ENCODE measurements around the gene PIEZO2. TPM values are rescaled to one million over a fixed set of nuclear protein-coding genes. Genes with fewer than 3 reads are reported as not detected.

PIEZO2 gene
- total RNA-seq, 1 donor from 2014 or later, result 8.4 TPM

- no peak overlapping the region for H3K4me3 Mint-ChIP-seq (ENCODE audit: unreplicated experiment)
- no peaks in the 10 kb centered on the region for H3K36me3 Mint-ChIP-seq (ENCODE audit: low read depth, unreplicated experiment)
- no peaks in the 10 kb centered on the region for H3K9me3 Mint-ChIP-seq (ENCODE audit: unreplicated experiment)
- no peak for TF ChIP-seq CTCF (IDR thresholded peaks at IDR 0.05; ENCODE audit: unreplicated experiment)
- H3K27ac Mint-ChIP-seq (ENCODE audit: unreplicated experiment), result no peak overlapping the region
- DNase-seq (ENCODE audit: low spot score), result no peak
- H3K27me3 Mint-ChIP-seq (ENCODE audit: unreplicated experiment), result peaks cover 3% of the 10 kb centered on the region
- H3K4me1 Mint-ChIP-seq (ENCODE audit: unreplicated experiment), result peaks cover 5% of the 10 kb centered on the region
Observed at GRCh38 chr18:10689236-10690034, 459.9 kb downstream of the PIEZO2 start.

GRCh38 chr18:10688766-10689165, 460.6 kb downstream of the PIEZO2 start:
- Mint-ChIP-seq H3K27me3 (ENCODE audit: unreplicated experiment) (peaks cover 3% of the 10 kb centered on the region), H3K4me1 (ENCODE audit: unreplicated experiment) (peaks cover 5% of the 10 kb centered on the region), H3K36me3 (ENCODE audit: low read depth, unreplicated experiment) (no peaks in the 10 kb centered on the region), H3K9me3 (ENCODE audit: unreplicated experiment) (no peaks in the 10 kb centered on the region), H3K4me3 (ENCODE audit: unreplicated experiment) (no peak overlapping the region), H3K27ac (ENCODE audit: unreplicated experiment) (no peak overlapping the region)
- TF ChIP-seq CTCF (IDR thresholded peaks at IDR 0.05; ENCODE audit: unreplicated experiment), result no peak
- no peak for DNase-seq (ENCODE audit: low spot score)

GRCh38 chr18:10687161-10687925, 462.0 kb downstream of the PIEZO2 start:
- Mint-ChIP-seq H3K9me3 (ENCODE audit: unreplicated experiment) (no peaks in the 10 kb centered on the region), H3K4me3 (ENCODE audit: unreplicated experiment) (no peak overlapping the region), H3K36me3 (ENCODE audit: low read depth, unreplicated experiment) (no peaks in the 10 kb centered on the region), H3K4me1 (ENCODE audit: unreplicated experiment) (peaks cover 5% of the 10 kb centered on the region), H3K27me3 (ENCODE audit: unreplicated experiment) (peaks cover 3% of the 10 kb centered on the region), H3K27ac (ENCODE audit: unreplicated experiment) (no peak overlapping the region)
- no peak for DNase-seq (ENCODE audit: low spot score)
- no peak for TF ChIP-seq CTCF (IDR thresholded peaks at IDR 0.05; ENCODE audit: unreplicated experiment)

- Mint-ChIP-seq H3K4me1 (ENCODE audit: unreplicated experiment) (peaks cover 5% of the 10 kb centered on the region), H3K4me3 (ENCODE audit: unreplicated experiment) (no peak overlapping the region), H3K9me3 (ENCODE audit: unreplicated experiment) (no peaks in the 10 kb centered on the region), H3K27ac (ENCODE audit: unreplicated experiment) (no peak overlapping the region), H3K36me3 (ENCODE audit: low read depth, unreplicated experiment) (no peaks in the 10 kb centered on the region), H3K27me3 (ENCODE audit: unreplicated experiment) (peaks cover 3% of the 10 kb centered on the region)
- no peak for TF ChIP-seq CTCF (IDR thresholded peaks at IDR 0.05; ENCODE audit: unreplicated experiment)
- DNase-seq (ENCODE audit: low spot score), result no peak
Observed at GRCh38 chr18:10686308-10686707, 463.1 kb downstream of the PIEZO2 start.

GRCh38 chr18:10685484-10685883, 463.9 kb downstream of the PIEZO2 start:
- Mint-ChIP-seq H3K27ac (ENCODE audit: unreplicated experiment) (no peak overlapping the region), H3K27me3 (ENCODE audit: unreplicated experiment) (peaks cover 3% of the 10 kb centered on the region), H3K4me3 (ENCODE audit: unreplicated experiment) (no peak overlapping the region), H3K36me3 (ENCODE audit: low read depth, unreplicated experiment) (no peaks in the 10 kb centered on the region), H3K9me3 (ENCODE audit: unreplicated experiment) (no peaks in the 10 kb centered on the region), H3K4me1 (ENCODE audit: unreplicated experiment) (peaks cover 5% of the 10 kb centered on the region)
- DNase-seq (ENCODE audit: low spot score), result no peak
- TF ChIP-seq CTCF (IDR thresholded peaks at IDR 0.05; ENCODE audit: unreplicated experiment), result no peak

Data from endothelial cell (in vitro differentiated cells).